GM12878 (cell line): Measurements from ENCODE around the gene SIDT1. TPM values are rescaled to one million over a fixed set of nuclear protein-coding genes. Genes with fewer than 3 reads are reported as not detected.

Experiments
- ATAC-seq: fragments of 200-7000 bp; cut with Tn5 transposase; 3 replicates; pipeline ENCODE4 v1.9.1; 2020; ENCODE audit warnings: mild to moderate bottlenecking, moderate library complexity
- BruUV-seq: library from RNA; stranded (reverse); fragments of 400-500 nt; replicated peaks from 2 replicates; lab custom pipeline; 2021; lab: Mats Ljungman, UMichigan
- CTCF ChIA-PET: fragments of 300-600 bp; sonication (Branson Sonifier 250); formaldehyde crosslinking; extraction: SDS; loops from one replicate; lab custom pipeline; 2021; ENCODE audit warnings: inconsistent platforms; lab: Yijun Ruan, JAX
- POLR2A ChIA-PET: fragments of 350-600 bp; formaldehyde crosslinking; extraction: SDS; loops from one replicate; lab custom pipeline; 2021; ENCODE audit warnings: inconsistent platforms; lab: Charles Lee
- RAD21 ChIA-PET: fragments of 300-600 bp; sonication (Branson Sonifier 250); formaldehyde crosslinking; loops from one replicate; lab custom pipeline; 2023; ENCODE audit warnings: antibody characterized with exemption; ENCODE audit not compliant: unreplicated experiment; lab: Charles Lee
- SMC1A ChIA-PET: fragments of 300-600 bp; sonication (Branson Sonifier 250); formaldehyde crosslinking; loops from one replicate; lab custom pipeline; 2023; ENCODE audit not compliant: unreplicated experiment, uncharacterized antibody; lab: Charles Lee
- DNase-seq: peaks from one replicate; pipeline ENCODE4 v3.0.0-alpha.2; 2011; ENCODE audit warnings: low read depth, low spot score
- FAIRE-seq: peaks from 3 replicates; lab custom pipeline; 2011; peaks lifted over from hg19 to GRCh38; lab: Jason Lieb, UNC
- H2AFZ ChIP-seq: 2 replicates; pipeline ENCODE4 v1.6.0; 2011; ENCODE audit warnings: low read depth, low read length, control low read depth; ENCODE audit not compliant: control insufficient read depth
- H3K27ac ChIP-seq: 2 replicates; pipeline ENCODE4 v1.5.1; 2011; ENCODE audit warnings: control low read depth; ENCODE audit not compliant: control insufficient read depth, insufficient read depth
- H3K27me3 ChIP-seq, 2 experiments: replicated peaks in 1 of 2; 2 replicates each; pipeline versions ENCODE4 v1.6.0 to v1.6.1; 2011; ENCODE audit warnings: low read length in 1 of 2; ENCODE audit not compliant: control insufficient read depth in 2 of 2, insufficient read depth in 2 of 2
- H3K36me3 ChIP-seq, 2 experiments: 2 replicates each; pipeline ENCODE4 v1.5.1; 2011; ENCODE audit warnings: low read length in 1 of 2; ENCODE audit not compliant: control insufficient read depth in 2 of 2, insufficient read depth in 2 of 2
- H3K4me1 ChIP-seq: 2 replicates; pipeline ENCODE4 v1.6.1; 2011; ENCODE audit warnings: mild to moderate bottlenecking, low read length, moderate library complexity, mixed read lengths; ENCODE audit not compliant: control insufficient read depth, insufficient read depth
- H3K4me2 ChIP-seq: 2 replicates; pipeline ENCODE4 v1.6.0; 2011; ENCODE audit warnings: control low read depth; ENCODE audit not compliant: control insufficient read depth, insufficient read depth
- H3K4me3 ChIP-seq: fragments of 200-600 bp; sonication (generic); 2 replicates; pipeline ENCODE4 v1.5.1; 2016
- H3K79me2 ChIP-seq: 2 replicates; pipeline ENCODE4 v1.6.0; 2011; ENCODE audit warnings: low read length; ENCODE audit not compliant: control insufficient read depth, insufficient read depth
- H3K9ac ChIP-seq: 2 replicates; pipeline ENCODE4 v1.8.0; 2011; ENCODE audit warnings: low read length, control low read depth, mixed read lengths; ENCODE audit not compliant: control insufficient read depth, insufficient read depth
- H3K9me3 ChIP-seq: replicated peaks from 3 replicates; pipeline ENCODE4 v1.5.1; 2011; ENCODE audit warnings: mild to moderate bottlenecking, low read length; ENCODE audit not compliant: control insufficient read depth, insufficient read depth
- H4K20me1 ChIP-seq: 2 replicates; pipeline ENCODE4 v1.6.0; 2011; ENCODE audit not compliant: control insufficient read depth, insufficient read depth
- IKZF1 ChIP-seq: fragments of 450-650 bp; conservative IDR thresholded peaks from 2 replicates; pipeline ENCODE4 v1.6.1; 2017; ENCODE audit warnings: antibody characterized with exemption, mild to moderate bottlenecking
- PAX5 ChIP-seq: IDR thresholded peaks from 2 replicates; pipeline ENCODE4 v1.6.1; 2011; ENCODE audit warnings: low read depth, low read length, borderline replicate concordance
- PML ChIP-seq: IDR thresholded peaks from 2 replicates; pipeline ENCODE4 v1.6.1; 2012; ENCODE audit warnings: low read length, inconsistent platforms
- REST ChIP-seq: IDR thresholded peaks from 2 replicates; pipeline ENCODE4 v1.6.1; 2012; ENCODE audit warnings: mild to moderate bottlenecking, low read depth, low read length
- SMAD5 ChIP-seq: IDR thresholded peaks from 2 replicates; pipeline ENCODE4 v1.6.1; 2016; ENCODE audit warnings: antibody characterized with exemption, low read depth
- ZBED1 ChIP-seq: IDR thresholded peaks from 2 replicates; pipeline ENCODE4 v1.6.1; 2016; ENCODE audit warnings: borderline replicate concordance
- ZBTB40 ChIP-seq: fragments of 450-650 bp; IDR thresholded peaks from 2 replicates; pipeline ENCODE4 v1.6.1; 2016; ENCODE audit warnings: mild to moderate bottlenecking, moderate library complexity, borderline replicate concordance
- WGBS: methylation state at CpG from one replicate; pipeline ENCODE4 v1.1.6; 2016; ENCODE audit warnings: low lambda C conversion rate; ENCODE audit not compliant: insufficient replicate concordance, insufficient coverage; ENCODE audit errors: missing lambda C conversion rate; 5-methylcytosine and 5-hydroxymethylcytosine counted together
- in situ Hi-C: fragments of 300-500 bp; cut with MboI; formaldehyde crosslinking; loops from 9 replicates; pipeline ENCODE4 v1.14.3; 2018; ENCODE audit warnings: mixed read lengths
- intact Hi-C: fragments of 100-400 bp; cut with micrococcal nuclease; formaldehyde crosslinking; loops from one replicate; pipeline ENCODE4 v1.14.2; 2022; ENCODE audit not compliant: unreplicated experiment
- polyA plus RNA-seq, 11 experiments: library from polyadenylated mRNA; depleted of rRNA in 4 of 11; unstranded in 6 of 11; stranded (reverse) in 5 of 11; fragments of >200 nt; fragmentation: Nextera tagmentation in 4 of 11; fragmentation: Illumina TruSeq in 1 of 11; extraction: Ambion mirVana in 4 of 11; extraction: Trizol in 1 of 11; gene quantifications; 1 replicate in 1 of 11; 2 replicates in 10 of 11; pipeline versions ENCODE4 v1.2.1 to v1.2.3, GENCODE V29; 2011 to 2016; ENCODE audit warnings: inconsistent platforms in 2 of 11, missing spikeins in 2 of 11, low read depth in 1 of 11
- total RNA-seq, 4 experiments: library from RNA; depleted of rRNA in 3 of 4; stranded (reverse); fragments of >200 nt in 3 of 4; fragmentation: Illumina TruSeq in 1 of 4; extraction: Trizol in 1 of 4; gene quantifications; 2 replicates each; pipeline versions ENCODE4 v1.2.1 to v1.2.3, GENCODE V29; 2013 to 2021

Gene SIDT1
- total and polyA plus RNA-seq, 10 of the 15 experiments (the other 5 are each of a cell fraction or from before 2014, with no cell fraction given), result 3.0 to 45.0 (median 26.6) TPM

DNA sequence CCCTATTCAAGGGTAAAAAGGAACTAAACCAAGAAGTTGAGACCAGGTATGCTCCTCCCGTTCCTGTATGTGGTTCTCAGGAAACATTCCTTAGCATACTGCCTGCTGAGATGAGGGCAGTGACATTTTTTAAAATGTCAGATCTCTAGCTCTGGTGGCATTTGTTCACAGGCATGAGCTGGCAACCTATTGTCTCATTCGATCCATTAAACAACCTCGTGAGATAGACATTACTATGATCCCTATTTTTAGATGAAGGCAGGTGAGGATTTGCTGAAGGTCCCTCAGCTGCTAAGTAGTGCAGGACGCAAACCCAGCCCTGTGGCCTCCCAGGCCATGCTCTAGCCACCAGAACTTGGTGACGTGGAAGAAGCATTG lies 74.9 kb downstream of the SIDT1 start:
- Histone ChIP-seq H3K4me1 (peaks cover 17% of the 10 kb centered on the region), H3K36me3 (peaks cover 13 to 59% of the 10 kb centered on the region in 2 experiments), H3K27me3 (no peaks in the 10 kb centered on the region), H3K27ac (peak overlapping the region; percentile 52), H4K20me1 (no peaks in the 10 kb centered on the region), H3K9me3 (no peaks in the 10 kb centered on the region), H3K4me2 (peak overlapping the region; percentile 45; the same call in 1 of the 2 replicates), H3K9ac (no peak overlapping the region), H3K4me3 (no peak overlapping the region), H2AFZ (no peak overlapping the region), H3K79me2 (no peaks in the 10 kb centered on the region)
- ATAC-seq (peak; percentile 18), DNase-seq (no peak), FAIRE-seq (no peak)
- SMC1A ChIA-PET, result interaction anchor here (1.0 to 1.6 kb wide), 3 partner anchors 30 to 114 kb away, joined by 3 to 4 read pairs (median 3); no protein-coding TSS in a partner anchor
- TF ChIP-seq REST, result no peak
- no peak for TF ChIP-seq PAX5
- no peak for TF ChIP-seq SMAD5
- TF ChIP-seq IKZF1, result 0 out of 2 replicates have a peak, but pooled peaks have one; percentile 1
- no peak for TF ChIP-seq PML
- TF ChIP-seq ZBED1, result no peak
- 0 out of 2 replicates have a peak, but pooled peaks have one; percentile 0 for TF ChIP-seq ZBTB40
- 10% methylated on average over 5 of the region's 5 CpGs for WGBS
- in situ Hi-C loops (no loop called here), intact Hi-C loops (no loop called here)
- CTCF ChIA-PET, result interaction anchor here (1.0 to 2.2 kb wide), 2 partner anchors 11 to 114 kb away, joined by 3 to 6 read pairs; no protein-coding TSS in a partner anchor
- RAD21 ChIA-PET, result no interaction called here
- POLR2A ChIA-PET, result no interaction called here
- no TSS peak for BruUV-seq
